GM18951 (cell line): ENCODE measurements around the gene IL18.
"Not testable (repeated sequence)": the region's sequence is repeated elsewhere in the genome, so short reads cannot be mapped to it uniquely, and the experiment has no call there.

Experiments used
- POLR2A ChIP-seq: IDR thresholded peaks from 4 replicates; pipeline ENCODE4 v1.6.1; 2011; ENCODE audit warnings: mild to moderate bottlenecking; ENCODE audit not compliant: insufficient read length, insufficient read depth; ENCODE audit errors: extremely low read depth
- in situ Hi-C: fragments of 300-500 bp; cut with MboI; formaldehyde crosslinking; loops from one replicate; pipeline ENCODE4 v1.12.0; 2022; ENCODE audit warnings: low sequenced_read_pairs, mixed read lengths, inconsistent platforms; ENCODE audit not compliant: unreplicated experiment

The IL18 gene

GRCh38 chr11:112178428-112178827 is 14.5 kb upstream of the IL18 start:
- in situ Hi-C loops: no loop called here

GRCh38 chr11:112177589-112177988 is 13.7 kb upstream of the IL18 start:
- no peak for TF ChIP-seq POLR2A
- in situ Hi-C loops: no loop called here

More at GRCh38 chr11:112178428-112178827, 14.5 kb upstream of the IL18 start:
- no peak for TF ChIP-seq POLR2A

- in situ Hi-C loops: no loop called here
- TF ChIP-seq POLR2A: no peak
These were observed 12.2 kb upstream of the IL18 start for GRCh38 chr11:112176077-112176476.

GRCh38 chr11:112175599-112175952 is 11.7 kb upstream of the IL18 start:
- no peak for TF ChIP-seq POLR2A
- in situ Hi-C loops: no loop called here

GRCh38 chr11:112174789-112175598 is 11.1 kb upstream of the IL18 start, which contains the start of gene BCO2:
Gene BCO2 (plus strand): TSS chr11:112175512. CDS start chr11:112175602, 90 bp downstream.
- TF ChIP-seq POLR2A: no peak
- in situ Hi-C loops: no loop called here

GRCh38 chr11:112173152-112173551 is 9.3 kb upstream of the IL18 start:
- in situ Hi-C loops: no loop called here
- TF ChIP-seq POLR2A: no peak

GRCh38 chr11:112172362-112172994 is 8.6 kb upstream of the IL18 start:
- TF ChIP-seq POLR2A: no peak
- in situ Hi-C loops: no loop called here

- in situ Hi-C loops: no loop called here
- no peak for TF ChIP-seq POLR2A
These were observed 3.3 kb upstream of the IL18 start, which contains the start of gene TEX12 for GRCh38 chr11:112167145-112167544. Gene TEX12 (plus strand): TSS chr11:112167372. CDS start chr11:112169269, 1,897 bp downstream.

- no peak for TF ChIP-seq POLR2A
- in situ Hi-C loops: no loop called here
These were observed 2.7 kb upstream of the IL18 start for GRCh38 chr11:112166562-112166961.

GRCh38 chr11:112165049-112165448 is 1.2 kb upstream of the IL18 start:
- in situ Hi-C loops: no loop called here
- no peak for TF ChIP-seq POLR2A

- no peak for TF ChIP-seq POLR2A
- in situ Hi-C loops: no loop called here
These were observed 940 bp downstream of the IL18 start for GRCh38 chr11:112162761-112163546.

- in situ Hi-C loops: not testable (repeated sequence)
These were observed 1.7 kb downstream of the IL18 start for GRCh38 chr11:112162200-112162599.

- in situ Hi-C loops: no loop called here
- TF ChIP-seq POLR2A: no peak
These were observed 2.9 kb downstream of the IL18 start for GRCh38 chr11:112161012-112161411.
